ENCODE data around the gene RPS6KB2.

RPS6KB2 gene

DNA sequence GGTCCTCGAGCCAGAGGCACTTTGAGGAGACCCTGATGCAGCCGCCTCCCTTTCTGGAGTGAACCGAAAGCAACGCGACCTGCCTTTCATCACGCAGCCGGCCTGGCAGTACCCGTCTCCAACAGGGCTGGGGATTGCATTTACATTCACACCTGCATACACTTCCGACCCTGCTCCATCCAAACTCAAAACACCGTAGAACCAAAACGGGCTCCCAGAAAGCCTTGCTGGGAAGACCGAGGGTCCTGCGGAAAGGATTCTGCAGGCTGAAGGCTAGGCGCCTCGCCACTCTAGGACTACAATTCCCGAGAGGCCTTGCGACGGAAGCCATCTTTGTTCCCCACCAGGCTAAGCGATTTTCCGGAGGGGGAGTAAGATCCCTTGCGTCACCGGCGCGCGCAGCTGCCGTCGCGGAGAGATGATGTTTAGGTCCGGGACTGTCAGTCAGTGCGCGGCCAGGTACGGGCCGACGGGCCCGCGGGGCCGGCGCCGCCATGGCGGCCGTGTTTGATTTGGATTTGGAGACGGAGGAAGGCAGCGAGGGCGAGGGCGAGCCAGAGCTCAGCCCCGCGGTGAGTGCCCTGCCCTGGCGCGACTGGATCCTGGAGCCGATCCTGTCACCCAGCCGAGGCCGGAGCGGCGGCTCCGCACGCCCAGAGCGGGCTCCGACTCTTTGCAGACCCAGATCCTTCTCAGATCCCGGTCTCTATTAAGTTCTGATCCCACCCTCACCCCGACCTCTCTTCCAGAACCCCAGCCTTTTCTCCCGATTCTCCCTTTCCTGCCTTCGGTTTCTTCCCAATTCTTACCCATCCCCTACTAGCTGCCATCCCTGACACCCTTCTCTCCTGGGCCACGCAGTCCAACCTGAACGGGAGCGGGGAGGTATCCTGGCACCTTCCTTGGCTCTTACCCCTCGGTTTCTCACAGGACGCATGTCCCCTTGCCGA is at the start of gene RPS6KB2:
Gene RPS6KB2, plus strand, starts transcription at position 443 of the 950 bp plus-strand sequence. Its CDS starts 52 bp downstream, at position 495.
- H3K4me3 Mint-ChIP-seq, result peak within 1 kb of the TSS; percentile 90 to 96 (median 95)
- H3K36me3 Mint-ChIP-seq (ENCODE audit: low read depth), result peaks cover 11% of the 10 kb centered on the region
- peaks cover 7% of the 10 kb centered on the region for H3K4me1 Mint-ChIP-seq
- no peaks in the 10 kb centered on the region for H3K9me3 Mint-ChIP-seq
- no peak for TF ChIP-seq CTCF (IDR thresholded peaks at IDR 0.05; ENCODE audit: unreplicated experiment in 3 of 3)
- peak within 1 kb of the TSS; percentile 92 to 98 (median 94) for H3K27ac Mint-ChIP-seq
- no peaks in the 10 kb centered on the region for H3K27me3 Mint-ChIP-seq (ENCODE audit: low read depth)

GRCh38 chr11:67378544-67378943 is 49.8 kb upstream of the RPS6KB2 start:
- H3K4me1 Mint-ChIP-seq, result peaks cover 28% of the 10 kb centered on the region
- TF ChIP-seq CTCF (IDR thresholded peaks at IDR 0.05; ENCODE audit: unreplicated experiment in 3 of 3), result no peak

GRCh38 chr11:67379061-67380058 is 48.9 kb upstream of the RPS6KB2 start:
- Mint-ChIP-seq H3K9me3 (no peaks in the 10 kb centered on the region), H3K36me3 (ENCODE audit: low read depth) (no peaks in the 10 kb centered on the region), H3K27me3 (ENCODE audit: low read depth) (peaks cover 29% of the 10 kb centered on the region), H3K27ac (peak overlapping the region in 1 of 3 experiments; percentile 44), H3K4me3 (no peak overlapping the region), H3K4me1 (peaks cover 23% of the 10 kb centered on the region)
- no peak for TF ChIP-seq CTCF (IDR thresholded peaks at IDR 0.05; ENCODE audit: unreplicated experiment in 3 of 3)

More at GRCh38 chr11:67378544-67378943, 49.8 kb upstream of the RPS6KB2 start:
- H3K27ac Mint-ChIP-seq, result peak overlapping the region in 1 of 3 experiments; percentile 44
- no peaks in the 10 kb centered on the region for H3K36me3 Mint-ChIP-seq (ENCODE audit: low read depth)
- no peak overlapping the region for H3K4me3 Mint-ChIP-seq
- peaks cover 34% of the 10 kb centered on the region for H3K27me3 Mint-ChIP-seq (ENCODE audit: low read depth)
- H3K9me3 Mint-ChIP-seq, result no peaks in the 10 kb centered on the region

GRCh38 chr11:67381244-67381972 is 46.9 kb upstream of the RPS6KB2 start:
- H3K9me3 Mint-ChIP-seq, result no peaks in the 10 kb centered on the region
- H3K4me3 Mint-ChIP-seq, result no peak overlapping the region
- H3K36me3 Mint-ChIP-seq (ENCODE audit: low read depth), result no peaks in the 10 kb centered on the region
- H3K4me1 Mint-ChIP-seq, result peaks cover 16% of the 10 kb centered on the region
- no peak for TF ChIP-seq CTCF (IDR thresholded peaks at IDR 0.05; ENCODE audit: unreplicated experiment in 3 of 3)
- peaks cover 23% of the 10 kb centered on the region for H3K27me3 Mint-ChIP-seq (ENCODE audit: low read depth)
- H3K27ac Mint-ChIP-seq, result peak overlapping the region in 1 of 3 experiments; percentile 4

Data from nephron (organoid).